Right lobe of liver (tissue), 4 donors: ENCODE results near the gene NFYC.

Source experiments
- CTCF ChIP-seq, 4 donors: fragments of 200-600 bp in 3 of 4; fragments of 450-650 bp in 1 of 4; IDR thresholded peaks; one replicate each; pipeline versions ENCODE4 v1.5.1 to v1.8.0; 2016 to 2022; ENCODE audit warnings: antibody characterized with exemption in 4 of 4, mild to moderate bottlenecking in 2 of 4
- POLR2A ChIP-seq: fragments of 450-650 bp; IDR thresholded peaks from one replicate; pipeline ENCODE4 v1.6.1; 2017; ENCODE audit warnings: antibody characterized with exemption, mild to moderate bottlenecking
- donor health status: DM: no; HTN: no; CAD: no.
- donor health status: DM: no; HTN: no; CAD: no.
- donor health status: DM: no; HTN: yes; CAD: no.

GRCh38 chr1:40746344-40747090, 55.0 kb downstream of the NFYC start:
- TF ChIP-seq POLR2A = no peak
- TF ChIP-seq CTCF (IDR thresholded peaks at IDR 0.05) = no peak
